ENCODE results near the gene EMX2.

The EMX2 gene

DNA sequence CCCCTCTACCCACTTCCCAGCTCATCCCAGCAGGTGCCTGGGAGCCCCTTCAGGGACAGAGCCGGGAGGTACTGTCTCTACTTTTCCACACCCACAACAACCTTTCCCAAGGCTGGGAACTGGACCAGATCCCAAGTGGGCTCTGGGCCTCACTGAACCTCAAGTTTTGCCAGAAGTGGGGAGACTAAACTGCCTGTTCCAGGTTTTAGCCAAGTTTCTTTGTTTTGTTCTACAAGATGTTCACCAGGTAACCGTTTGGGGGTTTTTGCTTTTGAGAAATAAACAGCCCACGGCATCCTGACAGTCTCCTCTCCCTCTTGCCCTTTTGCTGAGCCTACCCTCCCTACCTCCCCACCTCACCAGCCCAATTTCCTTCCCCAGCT, 10.6 kb upstream of the EMX2 start:
- DNase-seq (ENCODE audit: low read depth), result no peak

DNA sequence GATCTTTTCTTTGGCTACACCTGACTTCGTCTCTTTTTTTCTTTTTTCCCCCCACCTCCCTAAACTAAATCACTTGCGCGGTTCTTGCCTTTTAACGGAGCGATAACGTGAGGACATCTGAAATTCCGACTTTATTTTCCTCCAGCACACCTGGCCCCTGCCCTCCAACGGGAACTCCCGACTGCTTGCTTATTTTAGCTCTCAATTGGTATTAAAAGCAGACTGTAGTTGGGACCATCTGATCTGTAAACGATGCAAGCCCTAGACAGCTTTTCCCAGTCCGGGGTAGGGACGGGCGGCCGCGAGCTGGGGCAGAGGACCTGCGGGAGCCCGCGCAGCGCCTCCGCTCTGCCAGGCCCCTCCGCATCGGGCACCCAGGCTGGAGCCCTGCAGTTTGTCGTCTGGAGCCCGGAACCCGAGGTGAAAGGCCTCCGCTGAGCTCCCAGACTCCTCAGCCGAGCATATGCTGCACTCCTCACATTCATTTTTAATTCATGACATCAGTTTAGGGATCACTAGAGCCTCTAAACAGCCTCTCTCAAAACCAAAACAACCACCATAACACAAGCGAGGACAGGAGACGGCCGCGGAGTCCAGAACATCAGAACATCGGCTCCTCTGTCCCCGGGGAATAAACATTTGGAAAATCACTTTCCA, 10.0 kb upstream of the EMX2 start:
- DNase-seq (ENCODE audit: low read depth), result no peak

DNA sequence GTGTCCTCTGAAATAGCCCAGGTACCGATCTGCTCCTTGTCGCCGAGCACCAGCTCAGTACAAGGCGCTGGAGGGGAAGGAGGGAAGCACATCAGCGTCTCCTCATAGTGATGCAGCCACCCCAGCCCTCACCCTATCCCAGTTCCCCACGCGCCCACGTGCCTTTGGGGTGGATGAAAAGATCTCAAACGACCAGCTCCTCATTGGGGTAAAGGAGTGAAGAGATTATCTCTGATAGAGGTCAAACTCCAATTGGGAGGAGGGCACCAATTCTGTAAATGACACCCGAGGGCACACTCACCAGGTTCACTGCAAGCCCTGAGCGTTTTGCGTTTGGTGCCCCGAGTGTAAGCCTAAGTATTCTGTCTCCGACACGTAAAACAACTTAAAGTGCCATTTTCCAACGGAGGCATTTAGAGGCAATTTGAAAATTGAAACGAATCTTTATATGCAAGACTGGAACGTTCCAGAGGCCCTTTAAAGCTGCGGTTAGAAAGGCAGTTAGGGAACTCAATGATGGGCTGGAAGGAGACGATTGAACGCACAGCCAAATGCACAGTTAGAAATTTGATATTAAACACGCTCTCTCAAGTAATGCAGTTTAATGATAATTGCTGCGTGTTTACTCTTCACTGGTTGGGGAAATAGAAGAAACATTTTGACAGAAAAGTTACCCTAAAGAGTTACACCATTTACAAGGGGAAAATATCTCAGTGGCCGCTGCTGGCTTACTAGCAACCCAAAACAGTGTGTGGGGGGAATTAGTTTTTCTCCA, 8.9 kb upstream of the EMX2 start:
- DNase-seq (ENCODE audit: low read depth), result no peak

DNA sequence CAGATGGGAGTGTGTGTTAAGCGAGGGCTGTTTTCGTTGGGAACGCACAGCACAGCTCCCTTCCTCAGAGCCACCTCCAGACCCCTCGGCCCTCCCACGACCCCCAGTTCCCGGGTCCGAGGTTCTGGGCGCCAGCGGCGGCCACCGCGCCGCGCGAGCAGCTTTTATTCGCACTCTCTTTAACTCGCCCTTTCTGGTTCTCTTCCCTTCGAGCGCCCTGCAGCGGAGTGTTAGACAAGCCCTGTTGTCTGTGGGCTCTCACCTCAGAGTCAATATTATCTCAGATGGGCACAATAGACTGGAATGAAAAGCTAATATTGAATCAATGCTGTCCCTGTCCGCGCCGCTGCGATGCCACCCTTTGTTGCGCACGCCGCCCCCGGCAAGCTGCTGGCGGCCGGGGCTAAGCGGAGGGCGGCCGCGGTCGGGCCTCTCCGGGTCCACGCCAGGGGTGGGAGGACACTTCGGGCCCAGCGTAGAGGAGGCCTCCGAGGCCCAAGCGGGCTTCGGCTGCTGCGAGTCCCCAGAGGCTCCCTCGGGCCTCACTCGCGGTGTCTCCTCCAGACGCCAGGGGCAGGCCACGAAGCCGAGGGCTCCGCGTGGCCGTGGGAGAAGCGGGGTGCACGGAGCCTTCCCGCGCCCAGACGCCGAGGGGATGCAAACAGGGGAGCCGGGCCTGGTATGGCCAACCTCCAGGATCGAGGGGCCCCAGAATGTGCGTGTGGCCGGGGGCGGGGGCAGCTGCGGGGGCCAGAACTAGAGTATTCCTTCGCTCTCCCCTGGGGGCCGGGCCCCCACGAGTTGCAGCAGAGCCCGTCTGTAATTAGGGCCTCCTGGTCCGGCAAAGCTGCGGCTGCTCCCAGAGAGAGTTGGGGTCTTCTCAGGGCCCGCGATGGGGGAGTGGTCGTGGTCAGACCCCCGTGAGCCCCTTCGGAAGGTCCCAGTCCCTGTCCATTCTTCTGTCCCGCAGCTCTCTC, 7.9 kb upstream of the EMX2 start:
- no peak for DNase-seq (ENCODE audit: low read depth)

DNA sequence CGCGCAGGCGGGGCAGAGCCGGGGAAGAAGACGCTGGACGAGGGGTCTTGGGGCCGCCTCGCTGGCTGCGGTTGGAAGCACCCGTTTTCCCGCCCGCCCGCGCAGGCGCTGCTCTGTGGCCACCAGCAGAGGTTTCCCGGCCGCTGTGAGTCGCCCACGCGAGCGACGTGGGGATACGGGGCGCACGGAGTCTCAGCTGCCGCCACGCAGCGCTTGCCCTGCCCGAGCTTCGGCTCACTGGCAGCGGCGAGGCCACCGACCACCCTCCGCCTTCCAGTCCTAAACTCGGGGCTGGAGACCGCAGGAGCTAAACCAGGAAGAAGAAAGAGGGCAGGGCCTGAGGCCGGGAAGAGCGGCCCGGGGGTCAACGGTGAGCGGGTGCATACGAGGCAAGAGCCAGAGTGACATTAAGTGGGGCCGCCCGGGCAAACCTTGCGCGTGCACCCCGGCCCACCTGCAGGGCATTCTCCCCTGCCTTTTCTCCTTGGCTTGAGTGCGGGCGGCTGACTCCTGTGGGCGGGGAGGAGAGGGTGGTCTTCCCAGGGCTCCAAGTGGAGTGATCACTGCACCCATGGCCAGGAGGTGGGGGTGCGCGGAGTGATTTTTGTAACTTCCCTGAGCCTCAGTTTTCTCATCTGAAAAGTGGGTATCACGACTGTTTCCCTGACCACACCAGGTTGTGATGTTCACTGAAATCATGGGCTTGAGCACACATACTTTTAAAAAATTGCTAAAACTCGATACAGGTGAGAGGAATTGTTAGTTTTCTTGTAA, 7.1 kb upstream of the EMX2 start:
- no peak for DNase-seq (ENCODE audit: low read depth)

DNA sequence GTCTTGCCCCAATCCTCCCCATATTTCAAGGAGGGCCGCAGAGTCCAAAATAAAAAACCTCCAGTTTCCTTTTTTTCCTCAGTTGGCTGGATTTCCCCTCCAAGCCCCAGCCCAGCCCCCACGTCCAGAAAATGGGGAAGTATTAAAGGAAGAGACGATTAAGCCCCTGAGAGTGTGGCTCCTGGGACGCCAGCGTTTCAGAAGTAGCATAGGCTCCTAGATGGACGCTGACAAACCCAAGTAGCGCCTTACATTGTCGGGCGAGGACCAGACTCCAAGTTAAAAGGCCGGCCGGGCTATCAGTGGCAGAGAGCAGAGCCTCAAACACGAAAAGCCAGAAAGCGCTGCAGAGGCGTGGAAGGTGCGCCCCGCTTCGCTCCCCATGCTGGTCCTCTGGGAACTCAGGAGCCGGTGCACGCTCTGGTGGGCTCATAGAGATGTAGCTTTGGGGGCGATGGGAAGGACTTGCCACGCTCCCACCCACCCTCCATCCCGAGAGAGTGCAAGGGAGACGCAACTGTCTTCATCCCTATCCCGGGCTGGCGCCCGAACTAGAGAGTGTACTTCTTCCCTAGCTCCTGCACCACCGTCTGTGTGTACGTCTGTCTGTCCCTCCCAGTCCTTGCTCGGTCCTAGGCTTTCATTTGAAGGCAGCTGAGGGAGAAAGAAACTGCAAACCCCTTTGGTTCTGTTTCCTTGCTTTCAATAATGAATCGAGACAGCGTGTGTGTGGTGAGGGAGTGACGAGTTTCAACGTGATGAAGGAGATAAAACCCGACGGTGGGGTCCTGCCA, 6.3 kb upstream of the EMX2 start:
- no peak for DNase-seq (ENCODE audit: low read depth)

DNA sequence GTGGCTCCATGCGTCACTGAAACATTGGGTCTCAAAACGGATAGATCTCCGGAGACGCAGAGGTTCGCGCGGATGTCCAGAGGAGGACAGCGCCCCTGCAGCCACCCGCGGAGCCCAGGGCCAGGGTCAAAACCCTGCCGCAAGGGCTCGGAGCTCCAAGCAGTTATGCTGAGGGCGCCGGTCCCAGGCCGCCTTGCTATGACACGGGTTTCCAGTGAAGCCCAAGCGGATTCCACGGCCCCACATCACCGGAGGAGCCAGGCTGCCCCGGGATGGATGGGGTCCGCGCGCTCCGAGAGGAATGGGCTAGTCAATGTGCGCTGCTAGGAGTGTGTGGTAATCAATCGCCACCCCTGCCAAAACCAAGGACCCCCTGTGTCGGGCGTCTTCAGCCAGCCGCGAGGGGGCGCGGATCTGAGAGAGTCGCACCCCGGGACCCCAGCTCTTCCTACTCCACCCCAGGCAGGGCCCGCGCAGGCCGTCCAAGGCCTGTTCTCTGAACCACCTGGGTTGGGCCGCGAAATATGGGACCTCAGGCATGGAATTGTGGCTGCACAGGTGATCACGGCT, 5.6 kb upstream of the EMX2 start:
- no peak for DNase-seq (ENCODE audit: low read depth)

DNA sequence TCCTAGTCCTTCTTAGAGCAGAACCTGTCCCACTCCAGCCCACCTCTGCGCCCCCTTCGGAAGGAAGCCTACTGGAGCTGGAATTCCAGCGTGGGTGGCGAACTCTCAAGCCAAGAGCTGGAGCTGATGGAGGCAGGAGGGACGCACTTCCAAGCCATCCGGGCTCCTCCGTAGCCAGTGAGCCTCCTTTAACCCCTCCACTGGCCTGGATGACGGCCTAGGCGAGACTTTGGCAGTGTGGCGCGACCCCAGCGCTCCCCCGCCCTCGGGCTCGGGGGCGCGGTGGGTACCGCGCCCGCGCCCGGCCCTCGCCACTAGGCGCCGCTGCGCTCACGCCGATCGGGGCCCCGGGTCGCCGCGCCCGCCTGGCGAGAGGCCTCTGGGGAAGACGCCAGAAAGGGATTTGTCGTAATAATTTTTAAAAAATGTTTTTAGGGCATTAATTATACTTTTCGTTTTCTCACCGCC, 5.1 kb upstream of the EMX2 start:
- no peak for DNase-seq (ENCODE audit: low read depth)

DNA sequence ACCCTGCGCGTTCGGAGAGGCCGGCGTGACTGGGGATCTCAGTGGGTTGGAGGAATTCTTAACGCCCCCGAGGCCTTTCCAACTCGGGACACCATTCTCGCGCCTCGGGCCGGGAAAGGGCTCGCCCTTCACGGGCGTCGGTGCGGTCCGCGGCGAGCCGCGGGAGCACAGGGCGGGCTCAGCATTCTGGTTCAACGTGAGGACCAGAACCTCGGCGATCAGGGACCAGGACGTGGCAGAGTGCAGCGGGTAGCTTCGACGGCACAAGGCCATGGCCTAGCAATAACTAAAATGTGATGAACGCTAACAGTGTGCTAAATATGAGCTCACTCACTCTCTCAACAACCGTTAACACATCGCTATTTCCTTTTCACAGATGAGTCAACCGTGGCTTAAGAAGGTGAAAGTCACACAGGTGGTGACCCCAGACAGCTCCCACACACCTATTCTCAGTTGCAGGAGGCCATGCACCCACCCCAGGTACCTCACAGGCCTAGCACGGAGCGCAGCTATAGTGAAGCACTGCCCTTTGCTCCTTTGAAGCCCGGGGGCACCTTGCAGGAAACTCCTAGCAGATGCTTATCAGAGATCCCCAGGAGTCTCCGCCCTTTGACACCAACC, 4.5 kb upstream of the EMX2 start:
- DNase-seq (ENCODE audit: low read depth), result no peak

DNA sequence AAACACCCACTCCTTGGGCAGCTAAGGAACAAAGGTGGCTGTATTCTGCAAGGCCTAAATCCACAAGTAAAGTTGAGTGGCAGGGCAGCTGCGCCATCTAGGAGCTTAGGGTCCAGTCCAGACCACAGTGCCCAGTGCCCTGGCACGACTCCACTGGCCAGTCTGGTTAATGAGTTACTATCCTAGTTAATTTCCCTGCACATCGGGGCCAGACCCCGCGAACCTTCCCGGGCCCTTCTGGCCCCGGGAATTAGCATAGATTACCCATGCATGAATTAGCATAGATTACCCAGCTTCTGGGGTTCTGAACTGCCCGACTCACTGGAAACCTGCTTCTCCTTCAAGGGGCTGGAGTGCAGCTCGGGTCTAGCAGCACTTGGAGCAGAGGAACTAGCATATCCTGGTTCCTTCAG, 3.2 kb upstream of the EMX2 start:
- no peak for DNase-seq (ENCODE audit: low read depth)

DNA sequence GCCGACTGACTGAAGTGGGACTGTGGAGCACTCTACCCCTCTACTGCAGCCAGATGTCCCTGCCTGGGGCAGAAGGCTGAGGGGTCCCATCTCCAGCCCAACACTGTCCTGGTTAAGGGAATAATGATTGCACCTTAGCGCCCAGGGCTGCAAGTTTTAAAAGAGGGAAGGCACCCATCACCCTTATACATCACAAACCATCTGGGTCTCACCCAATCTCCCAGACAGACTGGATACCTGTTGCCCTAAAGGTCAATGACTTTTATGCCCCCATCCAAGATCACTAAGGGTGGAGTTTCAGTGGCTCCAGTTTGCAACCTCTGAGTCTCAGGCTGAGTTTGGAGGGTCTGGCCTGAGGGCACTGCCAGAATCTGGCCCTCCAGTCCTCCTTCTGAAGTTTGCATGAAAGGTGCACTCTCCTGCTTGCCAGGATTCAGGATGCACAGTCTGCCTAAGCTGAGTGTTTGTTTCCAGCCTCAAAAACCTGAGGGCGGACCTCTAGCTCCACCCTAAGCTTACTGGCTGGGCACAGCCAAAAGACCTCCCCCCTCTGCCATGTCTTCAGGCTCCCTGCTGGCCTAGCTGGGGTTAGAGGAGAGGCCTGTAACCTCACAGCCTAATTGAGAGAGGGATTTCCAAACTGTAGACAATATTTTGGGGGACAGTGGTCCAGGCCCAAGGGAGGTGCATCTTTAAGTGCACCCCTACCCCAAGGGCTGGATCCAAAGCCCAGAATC, 2.5 kb upstream of the EMX2 start:
- no peak for DNase-seq (ENCODE audit: low read depth)

DNA sequence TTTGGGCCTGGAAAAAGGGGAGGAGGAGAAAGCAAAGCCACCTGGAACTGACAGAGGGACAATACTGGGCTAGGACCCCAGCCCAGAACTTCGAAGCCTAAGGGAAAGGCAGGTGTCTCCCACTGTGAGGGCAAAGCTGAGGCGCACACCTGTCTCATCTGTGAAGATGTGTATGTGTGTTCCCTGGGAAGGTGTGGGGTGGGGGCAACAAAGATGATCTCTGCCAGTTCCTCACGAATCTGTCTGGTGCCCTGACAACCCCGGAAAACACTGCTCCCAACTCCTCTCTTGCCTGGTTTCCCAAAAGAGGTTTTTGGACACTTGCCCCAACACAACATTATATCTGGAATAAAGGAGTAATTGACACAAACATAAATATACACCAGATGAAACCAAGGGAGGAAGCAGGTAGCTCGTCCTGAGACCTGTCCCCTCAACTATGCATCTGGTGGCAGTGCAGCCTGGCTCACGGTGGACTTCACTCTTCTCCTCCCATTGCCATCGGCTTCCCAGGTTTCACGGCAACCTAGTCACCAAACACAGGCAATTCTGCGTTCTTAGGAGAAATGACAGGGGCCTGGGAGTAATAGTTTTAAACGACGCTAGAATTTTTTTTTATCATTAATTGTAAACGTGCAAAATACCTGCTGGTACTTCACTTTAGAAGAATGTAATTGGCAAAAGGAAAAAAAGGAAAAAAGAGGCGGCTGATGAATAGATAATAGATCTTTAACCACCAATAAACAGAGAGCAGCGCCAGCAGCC, 1.7 kb upstream of the EMX2 start:
- no peak for DNase-seq (ENCODE audit: low read depth)

DNA sequence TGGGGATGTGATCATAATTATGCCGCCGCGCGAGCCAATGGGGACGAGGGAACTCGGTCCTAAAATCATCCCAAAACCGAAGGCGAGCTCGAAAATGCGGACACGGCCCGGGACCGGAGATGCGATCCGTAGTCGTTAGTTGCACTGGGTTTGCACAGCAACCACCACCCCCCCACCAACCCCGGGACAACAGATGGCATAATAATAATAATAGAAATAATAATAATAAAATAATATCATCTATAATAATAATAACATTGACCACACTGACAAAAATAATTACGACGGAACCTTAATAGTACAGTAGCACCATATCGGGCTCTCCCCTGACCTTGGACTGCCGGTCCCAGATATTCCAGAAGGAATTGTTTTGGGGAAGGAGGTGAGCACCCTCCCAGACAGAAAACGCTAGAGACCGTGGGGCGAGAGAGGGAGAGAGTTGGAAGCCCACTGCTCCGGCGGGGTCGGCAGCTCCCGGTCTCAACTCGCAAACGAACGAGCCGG, 1.1 kb upstream of the EMX2 start:
- no peak for DNase-seq (ENCODE audit: low read depth)

DNA sequence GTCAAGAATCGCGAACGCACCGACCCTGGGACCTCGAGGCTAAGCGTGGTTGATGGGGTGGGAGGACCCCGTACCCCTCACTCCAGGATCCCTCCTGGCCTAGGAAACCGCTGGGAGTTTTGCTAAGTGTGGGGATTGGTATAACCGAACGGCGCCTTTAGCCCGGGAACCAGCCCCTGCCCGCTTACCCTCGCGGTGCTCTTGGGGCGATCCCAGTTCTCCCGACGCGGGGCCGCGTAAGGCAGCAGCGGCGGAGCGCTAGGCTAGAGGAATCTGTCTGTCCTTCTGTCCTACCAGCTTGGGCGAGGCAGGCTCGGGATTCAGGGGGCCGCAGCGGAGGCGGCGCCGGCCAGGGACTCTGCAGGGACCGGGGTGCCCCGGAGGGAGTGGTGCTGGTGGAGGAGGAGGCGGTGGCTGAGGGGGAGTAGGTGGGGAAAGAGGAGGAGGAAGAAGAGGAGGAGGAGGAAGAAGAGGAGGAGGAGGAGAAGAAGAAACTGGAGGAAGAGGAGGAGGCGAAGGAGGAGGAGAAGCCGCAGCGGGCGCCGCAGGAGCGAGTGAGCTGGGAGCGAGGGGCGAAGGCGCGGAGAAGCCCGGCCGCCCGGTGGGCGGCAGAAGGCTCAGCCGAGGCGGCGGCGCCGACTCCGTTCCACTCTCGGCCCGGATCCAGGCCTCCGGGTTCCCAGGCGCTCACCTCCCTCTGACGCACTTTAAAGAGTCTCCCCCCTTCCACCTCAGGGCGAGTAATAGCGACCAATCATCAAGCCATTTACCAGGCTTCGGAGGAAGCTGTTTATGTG, 439 bp upstream of the EMX2 start:
- DNase-seq (ENCODE audit: low read depth), result no peak

DNA sequence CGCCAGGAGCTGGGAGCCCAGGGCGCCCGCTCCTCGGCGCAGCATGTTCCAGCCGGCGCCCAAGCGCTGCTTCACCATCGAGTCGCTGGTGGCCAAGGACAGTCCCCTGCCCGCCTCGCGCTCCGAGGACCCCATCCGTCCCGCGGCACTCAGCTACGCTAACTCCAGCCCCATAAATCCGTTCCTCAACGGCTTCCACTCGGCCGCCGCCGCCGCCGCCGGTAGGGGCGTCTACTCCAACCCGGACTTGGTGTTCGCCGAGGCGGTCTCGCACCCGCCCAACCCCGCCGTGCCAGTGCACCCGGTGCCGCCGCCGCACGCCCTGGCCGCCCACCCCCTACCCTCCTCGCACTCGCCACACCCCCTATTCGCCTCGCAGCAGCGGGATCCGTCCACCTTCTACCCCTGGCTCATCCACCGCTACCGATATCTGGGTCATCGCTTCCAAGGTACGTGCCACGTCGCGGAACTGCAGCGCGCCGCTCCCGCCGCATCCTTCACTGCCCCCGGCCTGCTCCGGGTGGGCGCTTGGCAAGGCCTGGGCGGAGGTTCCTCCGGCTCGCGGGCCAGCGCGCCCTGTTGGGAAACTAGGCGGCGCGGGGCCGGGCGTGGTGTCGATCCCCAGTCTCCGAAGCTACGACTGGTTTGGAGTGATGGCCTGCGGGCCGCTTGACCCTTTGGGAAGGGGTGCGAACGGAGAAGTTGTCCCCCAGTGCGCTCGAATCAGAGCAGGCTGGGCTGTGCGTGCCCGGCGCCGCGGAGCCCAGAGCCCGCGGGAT, 868 bp downstream of the EMX2 start:
- DNase-seq (ENCODE audit: low read depth), result no peak

DNA sequence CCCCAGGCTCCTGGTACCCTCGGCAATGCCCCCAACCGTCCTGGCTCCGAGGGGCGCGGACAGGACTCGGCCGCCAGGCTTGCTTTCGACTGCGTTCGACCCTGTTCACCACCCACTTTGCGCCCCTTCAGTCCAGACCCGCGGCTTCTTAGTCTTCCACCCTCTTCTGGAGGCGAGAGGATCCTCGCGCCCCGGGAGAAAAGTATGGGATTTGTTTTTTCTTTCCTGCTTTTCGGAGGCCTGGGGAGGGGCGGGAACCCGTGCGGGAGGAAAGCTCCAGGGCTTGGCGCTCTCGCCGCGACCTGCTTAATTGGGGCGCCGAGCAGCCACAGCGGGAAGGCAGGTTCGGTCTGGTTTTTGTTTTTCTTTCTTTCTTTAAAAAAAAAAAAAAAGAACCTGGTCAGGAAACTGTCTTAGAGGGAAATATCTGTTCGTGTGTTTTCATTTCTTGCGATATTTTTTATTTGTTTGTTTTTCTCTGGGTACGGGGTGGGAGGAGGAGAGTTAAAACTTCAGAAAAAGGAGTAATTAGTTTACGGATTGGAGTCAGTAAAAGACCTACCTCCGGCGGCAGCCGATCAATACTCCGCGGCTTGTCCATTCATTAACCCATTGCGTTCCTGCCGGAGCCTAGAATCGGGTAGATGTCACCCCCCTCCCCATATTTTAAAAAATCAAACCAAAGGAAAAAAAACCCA, 1.6 kb downstream of the EMX2 start:
- no peak for DNase-seq (ENCODE audit: low read depth)

Data from stimulated activated CD8-positive, alpha-beta memory T cell treated with anti-CD3 and anti-CD28 coated beads, Interleukin-15, amount 100 ng/mL, for 1 hour (primary cell).